Measurements from ENCODE around the gene SIRT7.

DNA sequence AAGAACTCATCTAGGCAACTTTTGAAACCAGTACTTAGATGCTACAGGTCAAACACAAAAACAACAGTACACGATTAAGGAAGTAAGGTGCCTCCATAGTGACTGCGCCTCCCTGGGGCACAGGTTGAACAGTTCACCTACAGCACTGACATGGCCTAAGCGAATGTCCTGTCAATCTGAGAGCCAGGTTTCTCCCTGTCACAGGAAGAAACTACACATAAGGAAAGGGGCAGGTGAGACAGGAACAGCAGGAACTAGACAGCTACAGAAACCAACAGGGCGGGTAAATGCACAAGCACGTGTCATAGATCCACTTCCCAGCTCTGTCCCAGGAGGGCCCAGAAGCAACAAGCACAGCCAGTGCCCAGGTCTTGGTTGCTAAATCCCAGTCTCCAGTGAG, 38.9 kb downstream of the SIRT7 start:
- TF ChIP-seq, protein P1, sequence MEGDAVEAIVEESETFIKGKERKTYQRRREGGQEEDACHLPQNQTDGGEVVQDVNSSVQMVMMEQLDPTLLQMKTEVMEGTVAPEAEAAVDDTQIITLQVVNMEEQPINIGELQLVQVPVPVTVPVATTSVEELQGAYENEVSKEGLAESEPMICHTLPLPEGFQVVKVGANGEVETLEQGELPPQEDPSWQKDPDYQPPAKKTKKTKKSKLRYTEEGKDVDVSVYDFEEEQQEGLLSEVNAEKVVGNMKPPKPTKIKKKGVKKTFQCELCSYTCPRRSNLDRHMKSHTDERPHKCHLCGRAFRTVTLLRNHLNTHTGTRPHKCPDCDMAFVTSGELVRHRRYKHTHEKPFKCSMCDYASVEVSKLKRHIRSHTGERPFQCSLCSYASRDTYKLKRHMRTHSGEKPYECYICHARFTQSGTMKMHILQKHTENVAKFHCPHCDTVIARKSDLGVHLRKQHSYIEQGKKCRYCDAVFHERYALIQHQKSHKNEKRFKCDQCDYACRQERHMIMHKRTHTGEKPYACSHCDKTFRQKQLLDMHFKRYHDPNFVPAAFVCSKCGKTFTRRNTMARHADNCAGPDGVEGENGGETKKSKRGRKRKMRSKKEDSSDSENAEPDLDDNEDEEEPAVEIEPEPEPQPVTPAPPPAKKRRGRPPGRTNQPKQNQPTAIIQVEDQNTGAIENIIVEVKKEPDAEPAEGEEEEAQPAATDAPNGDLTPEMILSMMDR (conservative IDR thresholded peaks at IDR 0.05; ENCODE audit: low read depth, low read length): no peak
- no peak for TF ChIP-seq EZH2 (IDR thresholded peaks at IDR 0.05; ENCODE audit: low read length, unreplicated experiment)

All from PC-3 (cell line).